Fibroblast of lung (primary cell): ENCODE data around the gene DNAH5. TPM values are rescaled to one million over a fixed set of nuclear protein-coding genes. Genes with fewer than 3 reads are reported as not detected.
A peak's percentile ranks its signal among the peaks of the same experiment; 100 is the strongest.

Source experiments
- DNase-seq, 2 donors: peaks; one replicate each; pipeline versions ENCODE4 v3.0.0 to v3.0.0-alpha.2; 2010; ENCODE audit warnings: low read depth in 2 of 2
- H2AFZ ChIP-seq: 2 replicates; pipeline ENCODE4 v1.5.1; 2012; ENCODE audit warnings: low read length, control low read depth, inconsistent platforms
- H3K27ac ChIP-seq: 2 replicates; pipeline ENCODE4 v1.5.1; 2011; ENCODE audit warnings: low read length, control low read depth; ENCODE audit not compliant: insufficient read depth
- H3K27me3 ChIP-seq: 2 replicates; pipeline ENCODE4 v1.5.1; 2011; ENCODE audit warnings: mild to moderate bottlenecking, low read length; ENCODE audit not compliant: control insufficient read depth, insufficient read depth
- H3K36me3 ChIP-seq: 2 replicates; pipeline ENCODE4 v1.5.1; 2011; ENCODE audit warnings: low read length; ENCODE audit not compliant: control insufficient read depth, insufficient read depth
- H3K4me1 ChIP-seq: 2 replicates; pipeline ENCODE4 v1.5.1; 2011; ENCODE audit warnings: low read length; ENCODE audit not compliant: control insufficient read depth, insufficient read depth; ENCODE audit errors: extremely low read depth
- H3K4me2 ChIP-seq: 2 replicates; pipeline ENCODE4 v1.5.1; 2011; ENCODE audit warnings: low read length, control low read depth; ENCODE audit not compliant: insufficient read depth; ENCODE audit errors: extremely low read depth
- H3K4me3 ChIP-seq, 4 experiments: fragments of 200-600 bp in 1 of 4; sonication (generic) in 1 of 4; replicated peaks in 1 of 4; 2 replicates each; pipeline ENCODE4 v1.5.1; 2011 to 2016; ENCODE audit warnings: low read length in 4 of 4, low read depth in 3 of 4, mild to moderate bottlenecking in 3 of 4, control low read depth in 2 of 4, inconsistent platforms in 1 of 4, mixed read lengths in 1 of 4; ENCODE audit not compliant: insufficient read depth in 1 of 4; ENCODE audit errors: control extremely low read depth in 1 of 4
- H3K79me2 ChIP-seq: 2 replicates; pipeline ENCODE4 v1.5.1; 2012; ENCODE audit warnings: mild to moderate bottlenecking, low read length, inconsistent platforms; ENCODE audit not compliant: control insufficient read depth, insufficient read depth
- H3K9ac ChIP-seq: 2 replicates; pipeline ENCODE4 v1.5.1; 2011; ENCODE audit warnings: mild to moderate bottlenecking, low read length, control low read depth; ENCODE audit not compliant: insufficient read depth
- H3K9me3 ChIP-seq: 2 replicates; pipeline ENCODE4 v1.5.1; 2012; ENCODE audit warnings: low read depth, low read length; ENCODE audit not compliant: control insufficient read depth, insufficient read depth
- H4K20me1 ChIP-seq: 2 replicates; pipeline ENCODE4 v1.5.1; 2011; ENCODE audit warnings: low read length; ENCODE audit not compliant: control insufficient read depth, insufficient read depth; ENCODE audit errors: extremely low read depth
- EZH2 ChIP-seq: IDR thresholded peaks from 2 replicates; pipeline ENCODE4 v1.5.1; 2012; ENCODE audit warnings: low read length, control low read depth, mild to moderate bottlenecking; ENCODE audit errors: missing control alignments
- polyA plus RNA-seq, 2 donors: library from polyadenylated mRNA; depleted of rRNA in 1 of 2; stranded (reverse) in 1 of 2; unstranded in 1 of 2; fragments of >200 nt; gene quantifications; 2 replicates each; pipeline ENCODE4 v1.2.1, GENCODE V29; 2011 to 2012; ENCODE audit warnings: missing spikeins in 1 of 2
- total RNA-seq: library from RNA; depleted of rRNA; stranded (reverse); fragments of >200 nt; gene quantifications from 2 replicates; pipeline ENCODE4 v1.2.1, GENCODE V29; 2014
- TF ChIP-seq, protein P1 (sequence below), 2 donors: IDR thresholded peaks in 1 of 2; conservative IDR thresholded peaks in 1 of 2; 1 replicate in 1 of 2; 2 replicates in 1 of 2; pipeline ENCODE4 v1.5.1; 2011 to 2012; ENCODE audit warnings: low read length in 2 of 2, control low read depth in 1 of 2, inconsistent platforms in 1 of 2, low read depth in 1 of 2, mild to moderate bottlenecking in 1 of 2

Gene DNAH5
- total and polyA plus RNA-seq, 2 donors (not counting 1 experiment from before 2014, with no cell fraction given): 2.1 to 3.1 TPM

DNA sequence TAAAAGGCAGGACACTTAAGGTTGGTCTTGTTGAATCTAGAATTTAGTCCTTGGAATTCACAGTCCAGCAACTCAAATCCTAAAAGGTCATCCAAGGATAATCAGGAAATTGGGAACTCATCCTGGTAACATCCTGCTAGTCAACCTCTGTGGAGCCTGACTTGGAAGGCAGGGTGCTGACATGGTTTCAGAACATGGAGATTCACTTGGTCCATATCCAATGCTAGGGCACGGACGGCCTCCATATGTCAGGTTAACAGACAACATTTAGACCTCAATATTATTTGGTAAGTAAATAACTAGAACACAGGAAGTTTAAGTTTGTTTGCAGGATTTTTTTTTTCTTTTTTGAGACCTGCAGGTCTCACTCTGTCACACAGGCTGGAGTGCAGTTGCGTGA, 783 bp upstream of the DNAH5 start:
- no peaks in the 10 kb centered on the region for H3K9me3 ChIP-seq
- no peaks in the 10 kb centered on the region for H3K4me1 ChIP-seq
- no peak overlapping the region for H2AFZ ChIP-seq
- H3K36me3 ChIP-seq: no peaks in the 10 kb centered on the region
- no peak overlapping the region for H3K4me3 ChIP-seq
- no peaks in the 10 kb centered on the region for H4K20me1 ChIP-seq
- no peaks in the 10 kb centered on the region for H3K27me3 ChIP-seq
- no peak overlapping the region for H3K9ac ChIP-seq
- no peak for DNase-seq
- H3K79me2 ChIP-seq: no peaks in the 10 kb centered on the region
- TF ChIP-seq, protein P1, sequence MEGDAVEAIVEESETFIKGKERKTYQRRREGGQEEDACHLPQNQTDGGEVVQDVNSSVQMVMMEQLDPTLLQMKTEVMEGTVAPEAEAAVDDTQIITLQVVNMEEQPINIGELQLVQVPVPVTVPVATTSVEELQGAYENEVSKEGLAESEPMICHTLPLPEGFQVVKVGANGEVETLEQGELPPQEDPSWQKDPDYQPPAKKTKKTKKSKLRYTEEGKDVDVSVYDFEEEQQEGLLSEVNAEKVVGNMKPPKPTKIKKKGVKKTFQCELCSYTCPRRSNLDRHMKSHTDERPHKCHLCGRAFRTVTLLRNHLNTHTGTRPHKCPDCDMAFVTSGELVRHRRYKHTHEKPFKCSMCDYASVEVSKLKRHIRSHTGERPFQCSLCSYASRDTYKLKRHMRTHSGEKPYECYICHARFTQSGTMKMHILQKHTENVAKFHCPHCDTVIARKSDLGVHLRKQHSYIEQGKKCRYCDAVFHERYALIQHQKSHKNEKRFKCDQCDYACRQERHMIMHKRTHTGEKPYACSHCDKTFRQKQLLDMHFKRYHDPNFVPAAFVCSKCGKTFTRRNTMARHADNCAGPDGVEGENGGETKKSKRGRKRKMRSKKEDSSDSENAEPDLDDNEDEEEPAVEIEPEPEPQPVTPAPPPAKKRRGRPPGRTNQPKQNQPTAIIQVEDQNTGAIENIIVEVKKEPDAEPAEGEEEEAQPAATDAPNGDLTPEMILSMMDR (conservative IDR thresholded peaks at IDR 0.05 in 1 of 2, IDR thresholded peaks at IDR 0.05 in 1 of 2; ENCODE audit: low read depth in 1 of 2, low read length in 2 of 2): no peak
- no peak for TF ChIP-seq EZH2
- no peak overlapping the region for H3K4me2 ChIP-seq
- H3K27ac ChIP-seq: no peak overlapping the region

DNA sequence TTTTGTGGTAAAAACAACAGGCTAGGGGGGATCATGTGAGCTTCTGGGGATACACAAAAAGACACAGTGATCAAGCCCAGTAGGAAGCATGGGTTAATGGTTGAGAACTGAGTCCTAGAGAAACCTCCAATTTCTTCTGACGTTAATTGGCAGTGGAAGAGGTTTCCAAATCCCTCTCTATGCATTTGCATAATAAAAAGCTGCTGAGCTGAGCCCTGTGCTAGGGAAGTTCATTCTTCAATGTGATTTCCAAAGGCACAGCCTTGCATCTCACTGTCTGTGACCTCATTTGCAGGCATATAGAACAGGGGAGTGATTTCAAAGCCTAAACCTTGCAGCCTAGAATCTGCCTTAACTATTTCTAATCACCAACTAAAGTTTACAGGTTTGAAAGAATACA, 812 bp downstream of the DNAH5 start:
- Histone ChIP-seq H2AFZ (no peak overlapping the region), H3K4me1 (no peaks in the 10 kb centered on the region), H3K9ac (no peak overlapping the region), H3K9me3 (no peaks in the 10 kb centered on the region), H3K36me3 (no peaks in the 10 kb centered on the region), H3K27me3 (no peaks in the 10 kb centered on the region), H4K20me1 (no peaks in the 10 kb centered on the region), H3K27ac (no peak overlapping the region), H3K79me2 (no peaks in the 10 kb centered on the region), H3K4me2 (no peak overlapping the region), H3K4me3 (no peak overlapping the region)
- DNase-seq: peak in 1 of 2 donors; percentile 5
- TF ChIP-seq, protein P1 (conservative IDR thresholded peaks at IDR 0.05 in 1 of 2, IDR thresholded peaks at IDR 0.05 in 1 of 2; ENCODE audit: low read depth in 1 of 2, low read length in 2 of 2): no peak
- TF ChIP-seq EZH2: no peak

DNA sequence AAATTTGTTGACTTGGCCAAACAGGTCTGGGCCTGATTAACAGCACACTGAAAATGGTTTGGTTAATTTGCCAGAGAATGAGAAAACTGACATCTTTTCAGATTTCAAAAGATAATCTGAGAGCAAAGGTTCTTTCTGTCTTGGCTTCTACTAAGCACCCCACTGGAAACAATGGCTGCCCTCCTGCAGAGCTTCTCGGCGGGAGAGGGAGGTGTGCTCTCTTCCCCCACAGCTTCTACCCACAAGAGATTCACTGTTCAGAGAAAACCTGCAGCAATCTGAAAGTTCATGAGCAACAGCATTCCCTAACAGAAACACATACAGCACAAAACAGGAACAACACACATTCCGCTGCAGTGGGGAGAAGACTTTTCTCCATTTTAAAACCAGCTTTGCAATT, 3.0 kb downstream of the DNAH5 start:
- H3K4me1 ChIP-seq: no peaks in the 10 kb centered on the region
- H3K79me2 ChIP-seq: no peaks in the 10 kb centered on the region
- DNase-seq: peak in 1 of 2 donors; percentile 3
- H3K4me3 ChIP-seq: no peak overlapping the region
- H2AFZ ChIP-seq: no peak overlapping the region
- no peaks in the 10 kb centered on the region for H4K20me1 ChIP-seq
- no peak for TF ChIP-seq EZH2
- TF ChIP-seq, protein P1 (conservative IDR thresholded peaks at IDR 0.05 in 1 of 2, IDR thresholded peaks at IDR 0.05 in 1 of 2; ENCODE audit: low read depth in 1 of 2, low read length in 2 of 2): no peak
- no peaks in the 10 kb centered on the region for H3K9me3 ChIP-seq
- H3K27ac ChIP-seq: no peak overlapping the region
- no peak overlapping the region for H3K4me2 ChIP-seq
- no peaks in the 10 kb centered on the region for H3K36me3 ChIP-seq
- H3K9ac ChIP-seq: no peak overlapping the region
- no peaks in the 10 kb centered on the region for H3K27me3 ChIP-seq
